Cardiac muscle cell (in vitro differentiated cells and primary cell): ENCODE data around the gene FUCA2. TPM values are rescaled to one million over a fixed set of nuclear protein-coding genes. Genes with fewer than 3 reads are reported as not detected.
A peak's percentile ranks its signal among the peaks of the same experiment; 100 is the strongest.
"Not testable (repeated sequence)": the region's sequence is repeated elsewhere in the genome, so short reads cannot be mapped to it uniquely, and the experiment has no call there.

Experiments used
- DNase-seq, 2 donors: peaks; one replicate each; pipeline versions ENCODE4 v3.0.0 to v3.0.0-alpha.2; 2010 to 2017; ENCODE audit warnings: low read depth in 1 of 2, low spot score in 1 of 2
- H3K27ac ChIP-seq: fragments of 200-600 bp; sonication (generic); 2 replicates; pipeline ENCODE4 v1.5.1; 2016
- H3K27me3 ChIP-seq: fragments of 200-600 bp; sonication (generic); 2 replicates; pipeline ENCODE4 v1.6.0; 2016; ENCODE audit warnings: control low read depth
- H3K36me3 ChIP-seq: fragments of 200-600 bp; sonication (generic); 2 replicates; pipeline ENCODE4 v1.5.1; 2016; ENCODE audit warnings: control low read depth
- H3K4me1 ChIP-seq: fragments of 200-600 bp; sonication (generic); 2 replicates; pipeline ENCODE4 v1.8.1; 2017; ENCODE audit warnings: low read depth, mild to moderate bottlenecking, mixed run types
- H3K4me3 ChIP-seq: fragments of 200-600 bp; sonication (generic); 2 replicates; pipeline ENCODE4 v1.5.1; 2016; ENCODE audit warnings: mild to moderate bottlenecking
- H3K9me3 ChIP-seq: fragments of 200-600 bp; sonication (generic); 2 replicates; pipeline ENCODE4 v1.5.1; 2017; ENCODE audit warnings: low read depth, mild to moderate bottlenecking, control low read depth
- CTCF ChIP-seq: IDR thresholded peaks from 2 replicates; pipeline ENCODE4 v1.5.1; 2012; ENCODE audit warnings: low read depth, mild to moderate bottlenecking, low read length
- polyA plus RNA-seq: library from polyadenylated mRNA; unstranded; fragments of >200 nt; fragmentation: Nextera tagmentation; extraction: Ambion mirVana; gene quantifications from 2 replicates; pipeline ENCODE4 v1.2.1, GENCODE V29; 2016
- total RNA-seq: library from RNA; depleted of rRNA; stranded (reverse); fragments of >200 nt; gene quantifications from 2 replicates; pipeline ENCODE4 v1.2.3, GENCODE V29; 2016

Gene FUCA2
- total and polyA plus RNA-seq, 2 experiments from 2014 or later, result 16.1 to 32.6 TPM

- Histone ChIP-seq H3K27ac (no peak overlapping the region), H3K27me3 (no peaks in the 10 kb centered on the region), H3K9me3 (no peaks in the 10 kb centered on the region), H3K4me1 (no peaks in the 10 kb centered on the region), H3K36me3 (no peaks in the 10 kb centered on the region), H3K4me3 (no peak overlapping the region)
- TF ChIP-seq CTCF, result no peak
- no peak for DNase-seq
Measured at GRCh38 chr6:143478479-143479062, 32.9 kb downstream of the FUCA2 start.

GRCh38 chr6:143476545-143476944 lies 35.0 kb downstream of the FUCA2 start:
- DNase-seq, result no peak
- H3K4me3 ChIP-seq, result no peak overlapping the region
- H3K36me3 ChIP-seq, result peaks cover 7% of the 10 kb centered on the region
- H3K4me1 ChIP-seq, result no peaks in the 10 kb centered on the region
- H3K27ac ChIP-seq, result no peak overlapping the region
- TF ChIP-seq CTCF, result no peak
- H3K9me3 ChIP-seq, result no peaks in the 10 kb centered on the region
- no peaks in the 10 kb centered on the region for H3K27me3 ChIP-seq

- no peaks in the 10 kb centered on the region for H3K4me1 ChIP-seq
- no peak overlapping the region for H3K27ac ChIP-seq
- H3K9me3 ChIP-seq, result no peaks in the 10 kb centered on the region
- TF ChIP-seq CTCF, result no peak
- no peak for DNase-seq
- no peaks in the 10 kb centered on the region for H3K27me3 ChIP-seq
- H3K36me3 ChIP-seq, result peaks cover 11% of the 10 kb centered on the region
- H3K4me3 ChIP-seq, result no peak overlapping the region
Measured at GRCh38 chr6:143471822-143472221, 39.7 kb downstream of the FUCA2 start.

- DNase-seq, H3K27me3 ChIP-seq, H3K9me3 ChIP-seq, H3K4me3 ChIP-seq, H3K4me1 ChIP-seq, H3K27ac ChIP-seq: not testable (repeated sequence)
- H3K36me3 ChIP-seq, result peaks cover 12% of the 10 kb centered on the region
Measured at GRCh38 chr6:143468823-143469222, 42.7 kb downstream of the FUCA2 start.

- H3K4me3 ChIP-seq, result no peak overlapping the region
- no peaks in the 10 kb centered on the region for H3K4me1 ChIP-seq
- no peak for TF ChIP-seq CTCF
- peaks cover 19% of the 10 kb centered on the region for H3K36me3 ChIP-seq
- H3K9me3 ChIP-seq, result no peaks in the 10 kb centered on the region
- no peaks in the 10 kb centered on the region for H3K27me3 ChIP-seq
- H3K27ac ChIP-seq, result no peak overlapping the region
- no peak for DNase-seq
Measured at GRCh38 chr6:143468026-143468425, 43.5 kb downstream of the FUCA2 start.

- Histone ChIP-seq H3K36me3 (peaks cover 13% of the 10 kb centered on the region), H3K9me3 (no peaks in the 10 kb centered on the region), H3K4me1 (no peaks in the 10 kb centered on the region), H3K4me3 (no peak overlapping the region), H3K27me3 (no peaks in the 10 kb centered on the region), H3K27ac (no peak overlapping the region)
- TF ChIP-seq CTCF, result no peak
- peak in 1 of 2 donors; percentile 62 for DNase-seq
Measured at GRCh38 chr6:143465546-143465945, 46.0 kb downstream of the FUCA2 start.
